ENCODE data around the gene PSG2.
"Not testable (repeated sequence)": the region's sequence is repeated elsewhere in the genome, so short reads cannot be mapped to it uniquely, and the experiment has no call there.

The PSG2 gene

DNA sequence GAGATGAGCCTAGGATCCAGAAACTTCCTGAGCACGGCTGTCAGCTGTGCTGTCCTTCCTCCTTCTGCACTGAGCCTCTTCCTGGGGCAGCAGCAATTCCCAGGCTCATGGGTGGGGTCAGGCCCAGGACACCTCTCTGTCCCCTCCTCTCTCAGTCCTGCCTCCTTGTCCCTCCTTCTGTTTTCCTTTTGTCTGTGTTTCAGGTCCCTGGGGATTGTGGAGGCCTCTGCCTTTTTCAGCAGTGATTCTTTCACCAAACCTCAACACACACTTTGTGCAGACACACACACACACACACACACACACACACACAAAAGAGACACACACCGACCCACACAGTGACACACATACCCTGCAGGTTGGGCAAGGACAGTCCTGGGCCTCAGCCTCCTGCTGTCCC is at the start of gene PSG2:
PSG2 (minus strand) TSS at position 101 of the 400 bp plus-strand sequence. CDS start 132 bp downstream, outside the sequence.
- DNase-seq: not testable (repeated sequence)

DNA sequence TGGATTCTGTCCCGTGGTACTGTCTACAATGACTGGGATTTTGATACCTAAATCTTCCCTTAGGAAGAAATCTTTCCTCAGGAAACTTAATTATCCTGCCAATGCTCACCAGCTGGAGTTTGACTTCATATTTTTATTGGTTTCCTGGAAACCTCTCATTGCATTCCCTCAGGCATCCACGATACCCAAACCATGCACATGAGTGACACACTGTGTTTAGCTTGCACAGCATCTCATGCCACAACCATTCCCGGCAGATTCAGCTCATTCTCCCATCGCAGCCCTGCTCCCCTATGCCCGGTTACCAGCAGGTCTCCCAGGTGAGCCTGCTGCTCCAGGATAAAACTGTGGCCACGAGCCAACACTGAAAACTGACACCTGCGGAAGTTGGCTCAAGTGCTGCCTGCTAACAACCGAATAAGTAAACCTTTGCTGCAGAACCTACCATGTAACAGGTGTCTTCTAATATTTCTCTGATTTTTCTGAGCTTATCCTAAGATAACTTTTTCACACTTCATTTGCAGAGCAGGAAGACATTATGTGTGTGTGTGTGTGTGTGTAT is 48.9 kb upstream of the PSG2 start:
- DNase-seq: not testable (repeated sequence)

- DNase-seq: not testable (repeated sequence)
Measured at GRCh38 chr19:43129197-43129596, 46.7 kb upstream of the PSG2 start.

DNA sequence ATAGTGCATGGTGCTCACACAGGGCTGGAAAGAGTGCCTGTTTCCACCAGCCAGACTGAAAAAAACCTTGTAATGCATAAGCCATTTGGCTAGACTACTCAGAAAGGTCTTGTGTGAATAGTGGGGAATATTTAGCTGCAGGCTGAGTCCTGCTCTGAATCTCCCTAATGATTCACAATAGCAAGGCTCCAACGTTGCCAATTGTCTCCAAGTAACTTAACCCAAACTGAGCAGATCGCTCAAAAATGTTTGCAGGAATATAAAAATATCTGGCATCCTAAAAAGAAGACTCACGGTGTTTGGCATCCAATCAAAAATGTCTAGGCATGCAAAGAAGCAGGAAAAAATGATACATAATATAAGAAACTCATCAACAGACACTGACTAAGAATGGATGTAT is 44.8 kb upstream of the PSG2 start:
- DNase-seq: not testable (repeated sequence)

GRCh38 chr19:43126720-43127119 is 44.2 kb upstream of the PSG2 start:
- no peak for DNase-seq

- no peak for DNase-seq
Measured at GRCh38 chr19:43124360-43124759, 41.9 kb upstream of the PSG2 start.

DNA sequence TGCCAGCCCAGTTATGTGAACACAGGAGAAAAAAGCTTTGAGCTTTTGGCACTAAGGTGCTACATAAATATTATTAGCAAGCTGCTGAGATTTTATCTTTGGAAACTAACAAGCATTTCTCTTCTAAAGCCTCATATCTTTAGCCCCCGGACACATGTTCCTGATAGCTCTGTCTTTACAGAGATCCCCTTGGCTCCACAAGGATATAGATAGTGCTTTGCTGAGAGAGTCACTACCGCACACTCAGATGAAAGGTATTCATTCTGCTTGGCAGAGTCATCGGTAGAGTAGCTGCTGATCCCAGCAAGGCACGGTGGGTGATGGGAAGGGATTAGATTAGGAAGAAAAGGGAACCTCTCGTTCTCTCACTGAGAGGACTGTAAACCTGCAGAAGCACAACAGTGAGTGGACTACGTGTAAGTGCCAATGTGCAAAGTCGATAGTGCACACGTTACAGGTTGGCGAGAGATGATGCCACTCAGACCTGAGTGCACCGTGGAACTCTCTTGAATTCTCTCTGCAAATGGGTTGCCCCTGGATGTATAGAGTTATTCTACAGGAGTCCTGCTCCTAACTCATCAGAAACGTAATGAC is 38.0 kb upstream of the PSG2 start:
- not testable (repeated sequence) for DNase-seq

DNA sequence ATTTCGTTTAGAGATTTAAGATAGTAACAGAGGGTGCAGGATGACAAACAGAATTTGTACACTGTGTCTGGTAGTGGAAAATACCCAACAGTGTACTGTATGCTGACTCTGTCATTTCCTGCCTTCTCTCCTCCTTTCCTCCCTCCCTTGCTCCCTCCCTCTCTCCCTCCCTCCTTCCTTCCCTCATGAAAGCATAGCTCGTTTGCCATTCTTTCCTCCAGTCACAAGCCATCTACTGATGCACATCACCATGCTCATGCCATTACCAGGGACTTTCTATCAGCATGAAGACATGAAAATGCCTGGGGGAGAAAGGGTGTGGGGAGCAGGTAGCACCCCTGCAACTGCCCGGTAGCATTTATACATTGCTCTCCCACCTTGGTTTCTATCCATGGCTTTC is 37.0 kb upstream of the PSG2 start:
- DNase-seq: not testable (repeated sequence)

DNA sequence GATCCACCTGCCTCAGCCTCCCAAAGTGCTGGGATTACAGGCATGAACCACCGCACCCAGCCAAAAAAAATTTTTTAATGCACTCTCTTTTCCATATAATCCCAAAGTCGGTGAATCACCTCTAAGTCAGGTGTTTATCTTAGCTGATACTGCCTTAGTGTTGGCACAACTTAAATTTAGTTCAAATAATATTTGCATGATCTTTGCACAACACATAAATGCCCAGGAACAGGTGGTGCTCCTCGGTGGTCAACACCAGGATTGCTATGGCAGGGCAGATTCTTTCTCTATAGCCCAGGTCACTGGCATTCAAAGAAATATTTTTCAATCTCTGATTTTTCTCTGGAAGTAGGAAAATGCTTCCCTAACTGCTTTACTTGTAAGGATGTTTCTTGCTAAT is 33.9 kb upstream of the PSG2 start:
- not testable (repeated sequence) for DNase-seq

DNA sequence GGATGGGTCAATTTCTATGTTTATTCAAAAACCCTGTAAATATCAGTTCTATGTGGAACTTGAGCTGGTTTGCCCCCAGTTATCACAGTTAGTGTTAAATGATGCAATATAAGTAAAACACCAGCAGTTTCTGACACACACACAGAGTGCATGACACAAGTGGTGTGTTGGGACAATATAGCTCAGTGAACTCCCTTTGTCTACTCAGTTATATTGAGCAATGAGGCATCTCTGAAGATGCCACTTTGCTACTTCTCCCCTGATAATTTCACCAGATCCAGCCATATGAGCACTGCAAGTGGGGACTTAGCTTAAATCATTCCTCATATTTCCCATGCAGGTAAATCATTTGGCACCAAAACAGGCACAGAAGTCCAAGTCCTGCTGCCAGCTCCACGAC is 33.0 kb upstream of the PSG2 start:
- not testable (repeated sequence) for DNase-seq

GRCh38 chr19:43115064-43115463 is 32.6 kb upstream of the PSG2 start:
- DNase-seq: not testable (repeated sequence)

GRCh38 chr19:43114626-43115025 is 32.1 kb upstream of the PSG2 start:
- DNase-seq: not testable (repeated sequence)

DNA sequence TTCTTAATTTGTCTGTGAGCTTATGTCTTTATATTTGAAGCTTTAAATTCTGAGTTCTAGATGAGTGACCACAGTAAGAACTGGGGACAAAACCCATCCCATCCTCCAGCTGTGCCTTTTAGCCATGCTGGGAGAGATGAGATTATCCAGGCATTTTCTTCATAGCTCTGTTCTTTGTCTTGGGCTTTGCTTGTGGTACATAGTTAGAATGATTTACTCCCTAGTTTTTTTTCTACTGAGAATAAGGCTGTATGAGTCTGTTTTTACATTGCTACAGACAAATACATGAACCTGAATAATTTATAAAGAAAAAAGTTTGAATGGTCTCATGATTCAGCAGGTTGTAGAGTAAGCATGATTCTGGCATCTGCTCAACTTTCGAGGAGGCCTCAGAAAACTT is 24.9 kb upstream of the PSG2 start:
- DNase-seq: not testable (repeated sequence)

- no peak for DNase-seq
Measured at GRCh38 chr19:43105496-43105895, 23.0 kb upstream of the PSG2 start.

- DNase-seq: not testable (repeated sequence)
Measured at GRCh38 chr19:43104215-43104850, 21.8 kb upstream of the PSG2 start.

DNA sequence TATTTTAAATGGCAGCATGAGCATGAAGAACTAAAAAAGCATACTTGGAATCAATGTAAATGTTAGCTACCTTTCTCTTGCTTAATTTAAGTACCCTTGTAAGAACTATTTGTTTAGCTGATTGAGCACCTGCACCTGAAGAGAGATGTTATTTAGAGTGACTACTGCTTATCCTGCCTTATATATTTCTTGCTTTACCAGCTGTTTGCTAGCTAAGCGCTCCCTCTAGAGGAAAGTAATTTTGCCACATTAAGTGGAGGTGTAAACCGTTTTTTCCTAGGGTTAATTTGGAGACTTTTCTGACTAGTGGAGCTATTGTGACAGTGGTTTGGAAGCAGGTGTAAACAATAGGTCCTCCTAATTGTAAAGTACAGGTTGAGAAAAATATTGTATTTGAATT is 19.4 kb upstream of the PSG2 start:
- no peak for DNase-seq

DNA sequence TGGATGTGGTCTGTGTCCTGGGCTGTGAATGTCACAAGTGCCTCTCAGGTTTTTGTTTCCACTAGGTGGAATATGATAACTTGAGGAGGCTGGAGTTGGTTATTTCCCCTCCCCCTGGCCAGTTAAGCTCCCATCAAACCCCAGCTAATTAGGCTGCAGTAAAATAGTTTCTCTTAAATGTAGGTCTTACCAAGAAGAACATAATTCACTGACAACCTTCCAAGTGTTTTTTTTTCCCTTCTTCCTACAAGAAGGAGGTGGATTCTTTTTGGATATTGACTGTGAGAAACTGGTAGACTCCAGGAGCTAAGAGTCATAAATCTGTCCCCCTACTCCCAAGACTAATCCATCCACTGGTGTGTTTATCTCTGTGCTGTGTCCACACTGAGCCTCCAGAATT is 15.9 kb upstream of the PSG2 start:
- not testable (repeated sequence) for DNase-seq

GRCh38 chr19:43087702-43088340 is 5.3 kb upstream of the PSG2 start:
- not testable (repeated sequence) for DNase-seq

DNA sequence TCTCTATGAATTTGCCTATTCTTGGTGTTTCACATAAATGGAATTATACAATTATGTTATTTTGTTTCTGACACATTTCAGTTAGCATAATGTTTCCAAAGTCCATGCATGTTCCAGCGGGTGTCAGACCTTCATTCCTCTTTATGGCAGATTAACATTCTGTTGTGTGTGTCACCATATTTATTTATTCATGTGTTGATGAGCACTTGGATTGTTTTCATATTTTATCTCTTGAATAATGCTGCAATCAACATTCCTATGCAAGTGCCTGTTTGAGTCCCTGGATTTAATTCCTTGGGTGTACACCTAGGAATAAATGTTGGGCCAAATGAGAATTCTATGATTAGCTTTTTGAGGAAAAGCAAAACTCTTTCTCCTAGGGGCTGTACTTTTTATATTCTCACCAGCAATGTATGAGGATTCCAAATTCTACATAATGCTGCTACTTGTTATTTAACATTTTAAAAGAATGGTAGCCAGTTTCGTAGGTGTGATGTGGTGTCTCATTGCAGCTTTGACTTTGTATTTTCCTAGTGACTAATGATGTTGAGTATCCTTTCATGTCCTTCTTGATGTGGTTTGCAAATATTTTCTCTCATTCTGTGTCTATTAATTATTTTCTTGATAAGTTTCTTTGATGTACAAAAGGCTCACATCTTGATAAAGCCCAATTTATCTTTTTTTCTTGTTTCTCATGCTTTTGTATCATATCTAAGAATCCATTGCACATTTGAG is 3.5 kb upstream of the PSG2 start:
- DNase-seq: not testable (repeated sequence)

DNA sequence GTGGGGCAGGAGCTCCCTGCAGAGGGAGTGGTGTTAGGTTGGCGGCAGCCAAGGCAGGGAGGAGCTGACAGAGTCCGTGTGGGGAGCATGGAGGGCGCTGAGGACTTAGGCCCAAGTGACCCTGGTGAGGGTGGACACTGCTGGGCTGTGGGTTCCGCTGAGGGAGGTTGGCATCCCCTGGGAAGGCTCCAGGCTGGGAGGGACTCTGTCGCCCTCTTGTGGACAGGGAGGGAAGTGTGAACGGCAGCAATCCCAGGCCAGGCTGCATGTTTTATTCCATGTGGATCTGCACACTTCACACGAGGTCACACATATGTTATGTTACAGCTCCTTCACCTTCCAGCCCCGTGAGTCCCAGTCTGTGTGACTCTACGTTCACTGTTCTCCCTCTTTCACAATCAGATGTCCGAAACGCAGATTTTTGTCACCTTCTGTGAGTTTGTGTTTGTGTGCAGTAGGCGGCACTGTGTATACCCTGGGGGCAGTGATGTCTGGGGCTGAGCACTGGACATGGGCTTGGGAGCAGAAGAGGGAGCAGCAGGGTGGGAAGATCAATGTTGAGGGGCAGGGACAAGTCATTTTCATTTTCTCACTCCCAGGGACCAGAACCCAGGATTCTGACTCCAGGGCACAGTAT is 1.8 kb upstream of the PSG2 start:
- not testable (repeated sequence) for DNase-seq

- DNase-seq: not testable (repeated sequence)
Measured at GRCh38 chr19:43083721-43084120, 1.2 kb upstream of the PSG2 start.

DNA sequence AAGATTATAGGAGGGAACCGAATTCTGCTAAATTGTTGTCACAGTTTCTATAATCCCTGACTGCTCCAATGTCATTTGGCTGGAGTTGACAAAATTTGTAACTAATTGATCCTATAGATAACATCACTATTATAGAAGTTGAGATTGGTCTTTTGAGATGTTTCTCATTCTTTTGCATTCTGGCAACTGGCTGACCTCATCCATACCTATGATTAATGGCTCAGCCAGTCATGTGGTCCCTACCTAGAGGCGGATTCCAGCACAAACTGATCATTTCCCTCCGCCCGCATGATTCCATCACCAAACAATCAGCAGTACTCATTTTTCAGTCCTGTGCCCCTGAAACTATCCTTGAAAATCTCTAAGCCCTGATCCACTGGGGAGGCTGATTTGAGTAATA is 4.2 kb downstream of the PSG2 start:
- DNase-seq: no peak

DNA sequence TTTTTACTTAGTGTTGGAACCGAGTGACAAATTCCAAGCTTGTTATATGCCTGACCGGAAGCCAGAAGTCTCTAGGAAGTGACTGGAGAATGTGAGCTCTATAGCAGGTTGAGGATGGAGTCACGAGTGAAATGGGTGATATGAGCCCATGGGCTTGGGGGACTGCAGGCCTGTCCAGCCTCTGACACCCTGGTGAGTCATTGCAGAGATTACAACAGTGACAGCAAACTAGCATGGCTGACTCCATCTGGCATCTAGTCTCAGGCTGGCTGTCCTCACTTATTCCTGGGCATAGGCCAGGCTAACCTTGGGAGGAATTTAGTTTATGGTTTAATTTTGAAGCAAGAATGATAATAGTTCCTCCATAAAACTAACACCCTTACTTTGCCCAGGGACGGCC is 4.6 kb downstream of the PSG2 start:
- DNase-seq: not testable (repeated sequence)

Measured in activated CD4-positive, alpha-beta T cell treated with anti-CD3 and anti-CD28 coated beads, Interleukin-2, amount 50 U/mL, for 4 hours (primary cell).